ENCODE results near the gene FPR2. TPM values are rescaled to one million over a fixed set of nuclear protein-coding genes. Genes with fewer than 3 reads are reported as not detected.

FPR2 gene
- total and polyA plus RNA-seq, 2 donors (not counting 1 experiment from before 2014, with no cell fraction given) = not detected

DNA sequence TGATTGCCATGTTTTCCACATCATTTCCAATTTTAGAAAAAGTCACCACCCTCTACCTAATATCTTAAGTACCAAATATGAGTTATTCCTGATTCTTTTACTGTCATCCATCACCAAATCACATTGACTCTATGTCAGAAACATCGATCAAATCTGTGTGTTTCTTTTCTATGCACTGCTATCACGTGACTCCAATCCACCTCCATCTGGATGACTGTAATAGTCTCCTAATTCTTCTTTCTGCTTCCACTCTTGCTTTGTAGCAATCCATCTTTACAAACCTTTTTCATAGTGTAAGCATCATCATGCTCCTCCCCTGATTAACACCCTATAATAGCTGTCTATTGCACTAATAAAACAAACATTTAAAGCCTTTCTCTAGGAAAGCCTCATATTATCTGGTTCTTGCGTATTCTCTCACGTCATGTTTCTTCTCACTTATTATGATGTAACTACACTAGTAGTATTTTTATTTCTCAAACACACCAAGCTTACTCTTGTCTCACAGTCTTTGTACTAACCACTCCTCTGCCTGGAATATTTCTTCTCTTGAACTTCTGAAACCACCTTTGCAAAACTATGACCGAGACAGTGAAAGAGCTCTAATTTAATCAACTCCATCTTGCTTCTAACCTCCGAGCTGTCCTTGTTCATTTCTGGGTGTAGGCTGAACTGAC lies 23.3 kb downstream of the FPR2 start:
- no peak overlapping the region for H3K4me3 Mint-ChIP-seq
- Histone ChIP-seq H3K4me3 (ENCODE audit: control extremely low read depth in 1 of 5, extremely low read depth in 1 of 5, insufficient read depth in 1 of 5, low read depth in 2 of 5, low read length in 4 of 5) (no peak overlapping the region), H3K27me3 (replicated peaks in 1 of 4; ENCODE audit: control extremely low read depth in 1 of 4, control insufficient read depth in 3 of 4, insufficient read depth in 4 of 4, low read length in 3 of 4) (peaks cover 0 to 4% (median 2%) of the 10 kb centered on the region in 4 experiments), H3K36me3 (replicated peaks in 1 of 2; ENCODE audit: control extremely low read depth in 1 of 2, control insufficient read depth in 1 of 2, extremely low read depth in 1 of 2, insufficient read depth in 2 of 2, low read length in 1 of 2) (no peaks in the 10 kb centered on the region), H3K9ac (ENCODE audit: low read length) (no peak overlapping the region), H3K4me2 (replicated peaks; ENCODE audit: low read depth, low read length, poor library complexity, severe bottlenecking) (no peak overlapping the region), H3K4me1 (ENCODE audit: control insufficient read depth in 2 of 2, insufficient read depth in 2 of 2, low read length in 2 of 2) (no peaks in the 10 kb centered on the region), H2AFZ (ENCODE audit: insufficient read depth, low read depth, low read length, poor library complexity, severe bottlenecking) (no peak overlapping the region), H3K27ac (ENCODE audit: low read length in 2 of 2) (no peak overlapping the region), H3K9me3 (ENCODE audit: control extremely low read depth in 1 of 3, control insufficient read depth in 2 of 3, insufficient read depth in 1 of 3, low read length in 2 of 3) (peaks cover 3 to 5% (median 3%) of the 10 kb centered on the region in 3 donors), H3K79me2 (ENCODE audit: control insufficient read depth, insufficient read depth, low read length) (no peaks in the 10 kb centered on the region), H4K20me1 (ENCODE audit: control insufficient read depth, insufficient read depth, low read length, poor library complexity, severe bottlenecking) (no peaks in the 10 kb centered on the region)
- no peak overlapping the region for H3K27ac Mint-ChIP-seq
- no peak for DNase-seq
- H3K27me3 Mint-ChIP-seq = peaks cover 13% of the 10 kb centered on the region
- H3K4me1 Mint-ChIP-seq = peaks cover 3% of the 10 kb centered on the region
- WGBS (ENCODE audit: insufficient coverage) = 93% methylated on average over 2 of the region's 6 CpGs
- no peaks in the 10 kb centered on the region for H3K9me3 Mint-ChIP-seq (ENCODE audit: insufficient read depth)
- CTCF ChIA-PET = no interaction called here
- no peak for TF ChIP-seq EZH2 (IDR thresholded peaks at IDR 0.05; ENCODE audit: borderline replicate concordance, insufficient read depth, low read depth, low read length, poor library complexity, severe bottlenecking)
- TF ChIP-seq, protein P1, sequence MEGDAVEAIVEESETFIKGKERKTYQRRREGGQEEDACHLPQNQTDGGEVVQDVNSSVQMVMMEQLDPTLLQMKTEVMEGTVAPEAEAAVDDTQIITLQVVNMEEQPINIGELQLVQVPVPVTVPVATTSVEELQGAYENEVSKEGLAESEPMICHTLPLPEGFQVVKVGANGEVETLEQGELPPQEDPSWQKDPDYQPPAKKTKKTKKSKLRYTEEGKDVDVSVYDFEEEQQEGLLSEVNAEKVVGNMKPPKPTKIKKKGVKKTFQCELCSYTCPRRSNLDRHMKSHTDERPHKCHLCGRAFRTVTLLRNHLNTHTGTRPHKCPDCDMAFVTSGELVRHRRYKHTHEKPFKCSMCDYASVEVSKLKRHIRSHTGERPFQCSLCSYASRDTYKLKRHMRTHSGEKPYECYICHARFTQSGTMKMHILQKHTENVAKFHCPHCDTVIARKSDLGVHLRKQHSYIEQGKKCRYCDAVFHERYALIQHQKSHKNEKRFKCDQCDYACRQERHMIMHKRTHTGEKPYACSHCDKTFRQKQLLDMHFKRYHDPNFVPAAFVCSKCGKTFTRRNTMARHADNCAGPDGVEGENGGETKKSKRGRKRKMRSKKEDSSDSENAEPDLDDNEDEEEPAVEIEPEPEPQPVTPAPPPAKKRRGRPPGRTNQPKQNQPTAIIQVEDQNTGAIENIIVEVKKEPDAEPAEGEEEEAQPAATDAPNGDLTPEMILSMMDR (IDR thresholded peaks at IDR 0.05) = no peak
- no peak for ATAC-seq (ENCODE audit: low read depth)
- intact Hi-C loops (cut with micrococcal nuclease) = no loop called here
- POLR2A ChIA-PET = no interaction called here

DNA sequence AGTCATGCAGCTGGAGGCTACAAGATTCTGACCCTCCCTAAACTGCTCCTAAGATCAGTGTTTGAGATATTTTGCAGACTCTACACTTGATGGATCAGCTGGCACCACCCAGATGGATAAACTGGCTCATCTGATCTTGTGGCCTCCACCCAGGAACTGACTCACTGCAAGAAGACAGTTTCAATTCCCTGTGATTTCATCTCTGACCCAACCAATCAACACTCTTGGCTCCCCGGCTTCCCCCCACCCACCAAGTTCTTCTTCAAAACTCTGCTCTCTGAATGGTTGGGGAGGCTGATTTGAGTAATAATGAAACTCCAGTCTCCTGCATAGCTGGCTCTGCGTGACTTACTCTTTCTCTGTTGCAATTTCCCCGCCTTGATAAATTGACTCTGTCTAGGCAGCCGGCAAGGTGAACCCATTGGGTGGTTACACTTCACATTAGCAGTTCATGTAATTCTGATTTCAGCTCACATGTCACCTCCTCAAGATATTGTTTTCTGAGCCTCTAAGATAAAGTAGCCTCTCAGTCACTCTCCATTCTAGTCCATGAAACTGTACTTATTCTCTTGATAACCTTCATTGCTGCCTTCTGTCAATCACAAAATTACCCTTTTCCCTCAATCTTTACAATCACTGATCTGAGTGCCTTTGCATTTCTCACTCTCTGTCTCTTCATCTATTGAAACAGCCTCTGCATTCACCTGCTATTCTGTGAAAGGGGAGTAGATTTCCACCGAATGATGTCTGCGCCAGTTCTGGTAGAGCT lies 24.1 kb downstream of the FPR2 start:
- intact Hi-C loops (cut with micrococcal nuclease) = no loop called here
- whole genome bisulfite sequencing (ENCODE audit: insufficient coverage) = 73% methylated on average over 5 of the region's 6 CpGs
- Histone ChIP-seq H3K79me2 (ENCODE audit: control insufficient read depth, insufficient read depth, low read length) (no peaks in the 10 kb centered on the region), H3K9ac (ENCODE audit: low read length) (no peak overlapping the region), H3K36me3 (replicated peaks in 1 of 2; ENCODE audit: control extremely low read depth in 1 of 2, control insufficient read depth in 1 of 2, extremely low read depth in 1 of 2, insufficient read depth in 2 of 2, low read length in 1 of 2) (no peaks in the 10 kb centered on the region), H3K4me1 (ENCODE audit: control insufficient read depth in 2 of 2, insufficient read depth in 2 of 2, low read length in 2 of 2) (no peaks in the 10 kb centered on the region), H3K27me3 (replicated peaks in 1 of 4; ENCODE audit: control extremely low read depth in 1 of 4, control insufficient read depth in 3 of 4, insufficient read depth in 4 of 4, low read length in 3 of 4) (peaks cover 0 to 4% (median 0%) of the 10 kb centered on the region in 4 experiments), H4K20me1 (ENCODE audit: control insufficient read depth, insufficient read depth, low read length, poor library complexity, severe bottlenecking) (no peaks in the 10 kb centered on the region), H3K4me3 (ENCODE audit: control extremely low read depth in 1 of 5, extremely low read depth in 1 of 5, insufficient read depth in 1 of 5, low read depth in 2 of 5, low read length in 4 of 5) (no peak overlapping the region), H2AFZ (ENCODE audit: insufficient read depth, low read depth, low read length, poor library complexity, severe bottlenecking) (no peak overlapping the region), H3K27ac (ENCODE audit: low read length in 2 of 2) (no peak overlapping the region), H3K9me3 (ENCODE audit: control extremely low read depth in 1 of 3, control insufficient read depth in 2 of 3, insufficient read depth in 1 of 3, low read length in 2 of 3) (peaks cover 3 to 8% (median 5%) of the 10 kb centered on the region in 3 donors), H3K4me2 (replicated peaks; ENCODE audit: low read depth, low read length, poor library complexity, severe bottlenecking) (no peak overlapping the region)
- POLR2A ChIA-PET = no interaction called here
- H3K27ac Mint-ChIP-seq = no peak overlapping the region
- H3K4me3 Mint-ChIP-seq = no peak overlapping the region
- H3K9me3 Mint-ChIP-seq (ENCODE audit: insufficient read depth) = no peaks in the 10 kb centered on the region
- H3K27me3 Mint-ChIP-seq = peaks cover 5% of the 10 kb centered on the region
- CTCF ChIA-PET = no interaction called here
- TF ChIP-seq EZH2 (IDR thresholded peaks at IDR 0.05; ENCODE audit: borderline replicate concordance, insufficient read depth, low read depth, low read length, poor library complexity, severe bottlenecking) = no peak
- TF ChIP-seq, protein P1 (IDR thresholded peaks at IDR 0.05) = no peak
- H3K4me1 Mint-ChIP-seq = peaks cover 3% of the 10 kb centered on the region
- ATAC-seq (ENCODE audit: low read depth) = peak; percentile 36
- DNase-seq = peak; percentile 15
